GM19467 (cell line): ENCODE data around the gene NACAD.
"Not testable (repeated sequence)": the region's sequence is repeated elsewhere in the genome, so short reads cannot be mapped to it uniquely, and the experiment has no call there.

Experiments used
- ATAC-seq: cut with Tn5 transposase; IDR thresholded peaks from one replicate; pipeline ENCODE4 v1.9.1; 2021; ENCODE audit warnings: mild to moderate bottlenecking, moderate library complexity; ENCODE audit not compliant: unreplicated experiment

NACAD gene

DNA sequence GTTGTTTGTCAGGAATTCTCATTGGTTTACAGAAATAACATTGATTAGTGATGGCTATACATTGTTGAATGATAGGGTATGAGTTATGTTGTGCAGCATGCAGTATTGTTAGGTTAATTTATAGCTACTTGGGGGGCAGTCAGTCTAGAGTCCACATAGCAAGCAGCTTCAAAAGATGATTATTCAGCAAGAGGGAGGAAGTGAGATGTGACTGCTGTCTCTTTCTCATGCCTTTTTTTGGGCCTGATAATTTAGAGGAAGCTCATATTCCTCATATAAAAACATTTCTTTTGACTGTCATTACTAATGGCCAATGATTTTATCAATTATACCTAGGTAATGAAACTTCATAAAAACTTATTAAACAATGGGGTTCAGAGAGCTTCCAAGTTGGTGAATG, 26.2 kb upstream of the NACAD start:
- ATAC-seq, result no peak

DNA sequence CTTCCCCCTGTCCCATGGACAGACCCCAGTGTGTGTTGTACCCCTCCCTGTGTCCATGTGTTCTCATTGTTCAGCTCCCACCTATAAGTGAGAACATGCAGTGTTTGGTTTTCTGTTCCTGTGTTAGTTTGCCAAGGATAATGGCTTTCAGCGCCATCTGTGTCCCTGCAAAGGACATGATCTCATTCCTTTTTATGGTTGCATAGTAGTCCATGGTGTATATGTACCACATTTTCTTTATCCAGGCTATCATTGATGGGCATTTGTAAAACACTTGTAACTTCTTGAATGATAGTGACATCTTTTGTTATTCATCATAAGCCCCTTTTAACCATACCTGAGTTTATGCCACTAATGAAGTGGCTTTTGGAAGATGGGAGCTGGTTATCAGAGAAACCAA, 25.5 kb upstream of the NACAD start:
- ATAC-seq, result not testable (repeated sequence)

DNA sequence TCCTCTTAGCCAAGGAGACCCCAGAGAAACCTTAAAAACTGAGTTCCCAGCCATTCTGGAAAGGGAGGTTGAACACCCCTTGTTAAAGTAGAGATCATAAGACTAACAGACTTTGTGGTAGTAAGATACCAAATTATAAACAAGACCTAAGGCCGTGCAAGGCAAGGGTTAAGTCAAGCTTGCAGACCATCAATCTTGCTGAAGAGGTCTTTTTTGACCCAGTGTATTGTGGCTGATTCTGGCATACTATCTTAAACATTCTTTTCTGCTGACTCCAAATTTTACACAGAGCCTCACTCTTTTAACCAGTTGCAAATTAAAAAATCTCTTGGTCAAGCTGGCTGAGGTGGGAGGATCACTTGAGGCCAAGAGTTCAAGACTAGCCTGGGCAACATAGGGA, 23.9 kb upstream of the NACAD start:
- no peak for ATAC-seq

DNA sequence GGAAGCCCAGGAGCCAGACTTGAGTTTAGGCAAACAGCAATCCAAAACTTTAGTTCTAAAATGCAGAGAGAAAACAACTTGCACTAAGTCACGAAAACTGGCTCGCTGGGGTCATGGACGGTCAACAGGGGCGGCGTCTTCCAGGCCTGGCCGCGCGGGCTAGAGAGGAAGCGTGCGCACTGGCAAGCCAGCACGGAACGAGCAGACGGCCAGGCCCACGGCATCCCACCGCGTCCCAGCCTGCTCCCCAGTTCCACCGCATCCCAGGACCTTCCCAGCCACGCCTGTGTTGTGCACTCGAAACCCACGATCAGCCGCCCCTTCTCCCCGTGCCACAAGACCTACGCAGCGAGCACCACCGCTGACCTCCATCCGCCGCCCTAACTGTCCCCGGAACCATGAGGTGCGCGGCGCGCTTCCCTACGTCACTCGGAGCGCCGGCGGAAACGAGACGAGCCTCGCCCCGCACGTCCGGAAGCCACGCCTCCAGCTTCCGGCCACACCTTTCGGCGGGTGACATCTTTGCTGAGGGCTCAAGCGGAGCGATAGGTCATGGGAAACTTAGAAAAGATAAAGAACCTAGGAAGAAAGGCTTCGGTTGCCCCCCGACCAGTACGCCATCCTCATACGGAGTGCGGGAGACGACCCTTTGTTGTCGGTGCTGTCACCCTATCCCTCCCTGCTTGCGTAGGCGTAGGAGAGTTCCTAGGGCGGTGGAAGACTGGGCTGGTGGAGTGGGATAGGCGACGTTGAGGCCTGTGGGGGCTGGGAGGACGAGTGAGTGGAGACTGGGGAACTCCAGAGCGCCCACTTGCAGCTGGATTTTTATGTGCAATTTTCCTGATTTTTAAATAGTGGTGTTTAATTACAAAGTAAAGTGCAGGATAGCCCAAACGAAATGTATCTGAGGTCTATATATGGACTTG, 22.8 kb upstream of the NACAD start, which contains the start of gene TBRG4:
TBRG4 (minus strand) TSS at position 400 of the 926 bp plus-strand sequence. CDS start 2,460 bp downstream, outside the sequence.
- peak; percentile 94 for ATAC-seq

DNA sequence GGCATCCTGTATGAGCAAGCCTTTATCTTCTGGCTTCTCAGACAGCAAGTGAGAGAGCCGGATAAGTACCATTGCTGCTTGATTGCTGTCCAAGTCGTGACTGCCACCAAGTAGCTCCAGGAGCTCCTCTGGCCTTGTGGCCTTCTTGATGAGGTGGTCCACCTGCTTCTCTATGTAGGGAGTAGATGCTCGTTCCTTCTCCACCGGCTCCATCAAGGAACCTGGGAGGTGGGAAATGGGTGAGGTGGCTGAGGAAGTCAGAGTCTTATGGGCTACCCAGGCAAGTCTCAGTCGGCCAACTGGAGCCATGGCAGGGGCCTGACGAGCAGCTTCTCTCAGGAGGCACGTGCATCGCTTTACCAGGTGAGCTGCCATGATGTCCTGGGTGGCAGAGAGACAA, 20.1 kb upstream of the NACAD start:
- no peak for ATAC-seq

DNA sequence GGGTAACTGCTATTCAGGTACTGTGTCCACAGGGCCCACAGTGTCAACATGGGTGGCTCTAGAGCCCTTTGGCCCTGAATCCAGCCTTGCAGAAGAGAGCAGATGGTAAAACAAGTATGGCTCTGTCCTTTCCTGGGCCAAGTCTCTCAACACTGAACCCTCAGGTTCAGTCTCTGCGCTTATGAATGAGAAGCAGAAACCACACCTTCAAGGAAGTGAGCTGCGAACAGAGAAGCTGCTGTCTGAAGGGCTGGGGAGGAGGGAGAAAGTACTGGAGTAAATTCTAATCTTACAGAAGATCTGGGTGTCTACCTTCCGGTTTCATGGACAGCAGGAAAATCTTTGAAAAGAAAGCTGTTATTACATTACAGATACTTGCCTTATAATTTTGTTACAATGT, 18.6 kb upstream of the NACAD start:
- no peak for ATAC-seq

DNA sequence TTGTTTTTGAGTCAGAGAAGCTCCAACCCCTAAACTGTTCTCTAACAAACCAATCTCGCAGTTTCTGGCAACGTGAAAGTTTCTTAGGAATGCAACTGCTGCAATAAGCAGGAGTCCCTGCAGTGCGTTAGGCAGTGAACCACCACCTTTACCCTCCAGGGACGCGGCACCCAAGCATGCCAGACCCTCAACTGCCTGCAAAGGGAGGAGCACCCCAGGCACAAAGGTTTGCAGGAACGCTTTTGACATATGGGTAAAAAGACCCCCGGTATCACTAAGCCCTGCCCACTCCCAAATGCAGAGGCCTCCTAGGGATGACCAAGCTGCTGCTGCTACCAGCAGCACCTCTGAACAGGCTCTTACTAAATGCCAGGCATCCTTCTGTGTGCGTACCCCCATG, 18.1 kb upstream of the NACAD start:
- no peak for ATAC-seq

DNA sequence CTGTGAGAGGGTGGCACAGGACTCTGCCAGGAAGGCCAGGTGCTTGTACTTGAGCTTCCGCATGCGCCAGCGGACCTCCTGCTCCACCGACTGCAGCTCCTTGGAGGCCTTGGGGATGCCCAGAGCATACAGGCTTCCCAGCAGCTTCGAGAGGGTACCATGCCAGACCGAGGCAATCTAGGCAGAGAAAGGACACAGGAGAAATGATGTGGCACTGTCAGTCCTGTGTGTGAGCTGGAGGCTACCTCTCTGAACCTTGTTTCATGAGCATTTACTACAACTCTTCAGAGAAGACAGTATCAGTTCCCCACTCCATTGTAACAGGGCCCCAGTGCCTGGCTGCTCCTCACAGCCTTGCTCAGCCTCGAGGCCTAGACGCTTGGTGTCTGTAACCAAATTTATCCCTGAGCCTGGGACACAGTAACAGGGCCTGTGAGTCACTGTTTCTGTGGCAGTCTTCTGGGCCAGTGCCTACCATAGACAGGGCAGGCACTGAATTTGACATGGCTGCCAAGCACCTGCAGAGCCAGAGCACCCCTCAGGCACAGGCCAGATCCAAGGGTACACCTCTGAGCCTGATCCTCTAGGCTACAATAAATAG, 16.9 kb upstream of the NACAD start:
- ATAC-seq, result no peak

DNA sequence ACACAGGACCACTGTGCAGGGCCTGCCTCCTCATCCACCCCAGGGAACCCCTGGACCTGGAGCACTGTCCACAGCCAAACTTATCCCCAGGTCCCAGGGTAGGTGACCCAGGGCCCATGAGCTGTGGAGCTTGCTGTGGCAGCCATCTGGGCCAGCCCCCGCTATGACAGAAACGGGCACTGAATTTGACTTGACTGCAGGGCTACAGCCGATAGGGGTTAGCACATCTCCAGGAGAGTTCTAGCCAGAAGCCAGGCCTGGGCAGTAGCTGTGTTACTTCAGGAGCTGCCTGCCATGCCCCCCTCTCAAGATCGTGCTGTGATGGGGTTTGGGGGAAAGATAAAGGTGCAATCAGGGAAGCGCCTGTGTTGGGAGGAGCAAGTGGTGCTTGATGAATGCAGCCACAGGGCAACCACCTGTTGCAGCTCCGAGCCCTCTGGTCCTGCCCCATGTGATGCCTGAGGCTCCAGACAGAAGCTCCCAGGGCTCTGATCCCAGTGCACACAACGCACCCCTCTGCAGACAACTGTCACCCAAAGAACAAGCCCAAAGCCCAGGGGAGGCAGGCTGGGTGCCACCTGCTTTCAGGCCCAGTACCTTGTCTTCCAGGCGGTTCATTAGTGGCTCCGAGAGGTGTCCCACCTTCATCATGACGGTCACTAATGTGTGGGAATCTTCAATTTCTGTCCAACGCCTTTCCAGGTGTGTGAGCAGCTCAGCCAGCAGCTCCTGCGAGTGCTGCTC, 16.2 kb upstream of the NACAD start:
- ATAC-seq, result no peak

DNA sequence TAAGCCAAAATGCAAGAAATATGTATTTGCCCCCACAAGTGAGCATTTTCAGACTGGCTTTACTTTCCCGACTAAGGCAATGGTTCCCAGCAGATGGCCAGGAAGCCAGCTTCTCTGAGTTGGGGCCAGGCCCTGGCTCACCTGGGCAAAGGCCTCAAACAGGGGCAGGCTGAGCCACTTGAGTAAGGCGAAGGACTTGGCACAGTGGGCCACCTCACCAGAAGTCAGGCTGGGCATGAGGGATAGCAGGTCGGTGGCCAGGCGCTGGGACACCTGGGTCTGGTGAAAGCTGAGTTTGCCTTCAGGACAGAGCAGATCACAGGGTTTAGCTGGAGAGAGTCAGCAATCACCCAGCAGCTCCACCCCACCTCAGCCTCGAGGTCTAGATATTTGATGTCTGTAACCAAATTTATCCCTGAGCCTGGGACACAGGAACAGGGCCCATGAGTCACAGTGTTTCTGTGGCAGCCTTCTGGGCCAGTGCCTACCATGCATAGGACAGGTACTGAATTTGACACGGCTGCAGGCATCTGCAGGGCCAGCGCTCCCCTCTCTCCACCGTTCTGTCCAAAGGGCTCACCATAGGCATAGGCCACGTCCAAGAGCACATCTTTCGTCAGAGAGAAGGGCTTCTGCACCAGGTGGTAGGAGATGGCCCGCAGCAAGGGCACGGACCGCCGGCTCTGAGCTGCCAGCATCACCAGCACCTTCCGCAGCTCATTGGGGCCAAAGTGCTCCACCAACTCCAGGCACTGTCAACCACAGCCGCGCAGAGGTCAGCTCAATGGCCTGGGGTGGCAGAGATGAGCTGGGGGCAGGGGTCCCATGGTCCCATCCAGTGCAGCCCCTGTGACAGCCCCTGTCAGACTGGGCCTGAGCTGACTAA, 15.4 kb upstream of the NACAD start:
- no peak for ATAC-seq

DNA sequence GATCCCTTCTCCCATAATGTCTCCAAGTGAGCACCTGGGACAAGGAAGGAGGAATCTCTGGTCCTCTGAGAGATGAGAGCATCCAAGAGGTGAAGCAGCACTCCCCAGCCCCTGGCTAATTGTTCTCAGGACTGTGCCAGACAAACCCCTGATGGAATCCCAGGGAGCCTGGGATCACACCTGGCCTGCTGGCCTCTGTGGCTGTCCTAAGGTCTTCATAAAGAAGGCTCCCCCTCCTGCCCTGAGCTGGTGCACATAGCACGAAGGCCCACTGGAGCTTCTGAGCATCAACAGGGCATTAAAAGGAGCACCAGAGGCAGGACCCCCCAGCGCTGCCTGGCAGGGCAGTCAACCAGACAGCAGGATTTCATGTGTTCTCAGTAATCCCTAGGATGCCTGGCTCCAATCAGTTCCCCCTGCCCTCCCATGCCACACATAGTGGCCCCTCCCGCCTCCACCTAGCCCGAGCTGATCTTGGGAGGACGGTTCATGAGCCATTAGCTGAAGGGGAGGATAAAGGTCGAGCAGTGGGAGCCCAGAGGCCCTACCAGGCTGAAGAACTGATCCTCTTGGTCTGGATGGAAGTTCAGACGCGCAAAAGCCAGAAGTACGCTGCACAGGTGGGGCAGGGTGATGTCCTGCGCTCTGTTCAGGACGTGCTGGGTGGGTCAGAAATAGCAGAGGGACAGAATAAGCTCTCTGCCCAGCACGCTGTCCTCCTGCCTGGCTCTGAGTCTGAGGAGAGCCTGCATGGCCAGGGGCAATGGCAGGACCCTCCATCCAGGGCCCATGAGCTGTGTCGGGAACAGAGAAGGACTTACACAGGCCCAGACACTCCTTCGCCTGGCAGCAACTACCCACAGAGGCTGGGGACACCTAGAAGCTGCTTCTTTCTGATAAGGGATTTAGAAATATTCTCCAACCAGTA, 14.3 kb upstream of the NACAD start:
- no peak for ATAC-seq

DNA sequence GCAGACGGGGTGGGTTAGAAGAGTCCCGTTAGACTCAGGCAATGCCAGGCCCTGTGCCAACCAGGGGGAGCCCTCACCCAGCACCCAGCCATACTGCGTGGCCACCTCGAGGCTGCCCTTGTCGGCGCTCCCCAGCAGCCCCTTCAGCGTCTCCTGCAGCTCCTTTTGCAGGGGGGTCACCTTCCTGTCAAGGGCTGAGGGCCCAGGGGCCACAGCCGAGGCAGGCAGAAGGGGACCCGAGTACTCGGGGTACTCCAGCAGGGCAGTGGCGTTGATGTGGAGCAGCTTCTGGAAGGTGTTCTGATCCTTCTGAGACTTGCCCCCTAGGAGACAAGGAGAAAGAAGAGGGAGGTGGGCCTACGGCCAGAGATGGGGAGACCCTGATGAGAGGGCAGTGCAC, 13.0 kb upstream of the NACAD start:
- ATAC-seq, result no peak

DNA sequence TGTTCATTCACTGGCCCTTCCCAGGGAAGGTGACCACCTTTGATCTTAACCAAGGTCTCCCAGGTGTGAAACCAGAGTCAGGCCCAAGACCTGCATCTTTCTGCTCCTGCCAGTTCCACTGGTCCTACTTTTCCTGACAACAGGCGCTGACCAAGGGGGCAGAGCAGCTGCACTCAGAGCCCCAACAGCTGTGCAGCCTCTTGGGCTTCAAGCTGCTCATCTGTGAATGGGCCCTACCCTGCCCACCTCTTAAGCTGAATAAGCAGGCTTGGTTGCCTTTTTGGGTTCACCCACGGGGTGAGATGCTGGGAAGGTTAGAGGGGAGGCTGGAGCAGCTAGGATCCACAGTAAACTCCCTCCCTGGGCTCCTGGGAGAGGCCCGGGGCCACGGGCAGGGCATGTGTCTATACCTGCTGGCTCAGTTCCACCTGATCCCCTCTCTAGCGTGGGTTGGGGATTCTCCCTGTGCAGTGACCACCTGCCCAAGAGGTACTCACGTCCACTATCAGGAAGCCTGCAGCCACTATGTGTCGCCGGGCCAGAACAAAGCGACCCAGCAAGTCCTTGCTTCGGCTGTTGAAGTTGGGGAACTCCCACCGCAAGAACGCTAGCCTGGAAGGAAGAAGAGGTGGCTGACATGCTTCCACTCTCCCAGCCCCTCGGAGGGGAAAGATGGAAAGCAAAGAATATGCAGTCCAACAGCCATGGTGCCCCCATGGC, 12.2 kb upstream of the NACAD start:
- ATAC-seq, result no peak

DNA sequence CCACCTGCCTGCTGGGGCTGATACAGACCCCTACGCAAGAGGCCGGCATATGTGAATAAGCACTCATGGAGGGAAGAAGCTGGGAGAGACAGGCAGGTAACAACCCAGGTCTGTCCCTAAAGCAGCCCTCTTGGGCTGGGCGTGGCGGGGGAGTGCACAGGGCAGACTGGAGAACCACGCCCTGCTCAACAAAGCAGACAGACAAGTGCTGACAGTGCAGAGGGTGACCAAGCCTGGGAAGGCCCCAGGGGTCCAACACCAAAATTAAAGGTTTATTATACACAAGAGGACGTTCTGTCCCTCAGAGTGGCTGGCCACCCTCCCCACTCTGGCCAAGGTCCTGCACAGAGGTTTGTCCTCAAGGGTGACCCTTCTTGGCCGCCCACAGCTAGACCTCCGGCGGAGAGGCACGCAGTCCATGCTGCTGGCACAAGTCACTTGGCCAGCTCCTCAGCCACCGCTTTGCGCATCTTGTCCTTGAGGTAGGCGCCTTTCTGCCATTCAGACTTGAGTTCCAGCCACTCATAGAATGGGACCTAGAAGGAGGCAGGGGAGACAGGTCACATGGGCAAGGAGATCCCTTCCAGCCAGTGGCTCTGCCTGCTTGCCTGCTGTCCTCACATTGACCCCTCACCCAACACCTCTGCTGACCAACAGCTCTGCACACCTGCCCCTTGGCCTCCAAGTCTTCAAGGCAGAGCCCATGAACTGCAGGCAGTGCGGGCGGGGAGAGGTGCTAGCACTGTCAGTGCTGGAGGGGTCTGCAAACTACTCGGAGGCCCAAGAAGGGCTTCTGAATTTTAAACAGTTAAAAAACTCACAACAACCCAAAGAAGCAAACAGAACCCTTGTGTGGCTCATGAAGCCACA, 11.4 kb upstream of the NACAD start:
- no peak for ATAC-seq

DNA sequence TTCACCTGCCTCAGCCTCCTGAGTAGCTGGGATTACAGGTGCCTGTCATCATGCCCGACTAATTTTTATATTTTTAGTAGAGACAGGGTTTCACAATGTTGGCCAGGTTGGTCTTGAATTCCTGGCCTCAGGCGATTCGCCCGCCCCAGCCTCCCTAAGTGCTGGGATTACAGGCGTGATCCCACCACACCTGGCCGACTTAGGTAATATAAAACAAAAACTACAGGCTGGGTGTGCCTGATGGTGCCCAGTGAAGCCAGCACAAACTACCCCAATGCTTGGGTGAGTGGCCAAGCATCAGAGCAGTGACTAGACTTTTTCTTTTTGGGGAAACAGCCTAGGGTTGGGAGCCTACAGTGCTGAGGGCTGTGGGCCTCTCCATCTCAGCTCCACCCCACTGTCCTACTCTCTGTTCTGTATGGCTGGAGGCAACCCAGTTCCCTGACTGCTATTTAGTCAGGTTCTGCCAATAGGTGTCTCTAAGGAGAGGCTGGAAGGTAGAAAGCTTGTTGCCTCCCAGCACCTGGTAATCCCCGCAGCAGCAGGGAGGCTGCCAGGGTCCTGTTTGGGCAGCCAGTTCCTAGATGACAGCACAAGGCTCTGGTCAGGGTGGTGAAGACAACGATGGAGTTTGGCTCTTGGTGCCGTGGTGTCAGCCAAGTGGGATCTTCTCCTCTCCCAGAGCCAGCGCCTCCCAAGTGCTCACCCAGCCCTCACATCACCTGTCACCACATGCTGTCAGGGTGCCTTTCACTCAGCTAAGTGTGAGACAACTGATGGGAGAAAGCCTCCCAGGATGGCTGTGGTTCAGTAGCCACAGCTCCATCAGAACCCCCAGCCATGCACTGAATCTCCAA, 10.4 kb upstream of the NACAD start:
- no peak for ATAC-seq

DNA sequence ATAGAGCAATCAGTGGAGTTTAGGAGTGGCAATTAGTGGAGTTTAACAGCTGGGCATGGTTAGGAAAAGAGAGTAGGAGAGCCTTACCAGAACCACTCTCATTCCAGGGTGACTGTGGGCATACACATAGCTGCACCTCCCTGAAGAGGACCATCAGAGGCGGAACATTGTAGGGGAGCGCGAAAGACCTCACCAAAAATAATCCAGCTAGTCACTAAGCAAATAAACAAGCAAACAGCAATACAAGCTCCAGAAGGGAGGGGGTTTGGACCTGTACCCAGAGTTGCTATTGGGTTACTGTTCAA, 4.1 kb upstream of the NACAD start:
- no peak for ATAC-seq
